ENCODE measurements around the gene HTRA1.
A peak's percentile ranks its signal among the peaks of the same experiment; 100 is the strongest.

The HTRA1 gene

DNA sequence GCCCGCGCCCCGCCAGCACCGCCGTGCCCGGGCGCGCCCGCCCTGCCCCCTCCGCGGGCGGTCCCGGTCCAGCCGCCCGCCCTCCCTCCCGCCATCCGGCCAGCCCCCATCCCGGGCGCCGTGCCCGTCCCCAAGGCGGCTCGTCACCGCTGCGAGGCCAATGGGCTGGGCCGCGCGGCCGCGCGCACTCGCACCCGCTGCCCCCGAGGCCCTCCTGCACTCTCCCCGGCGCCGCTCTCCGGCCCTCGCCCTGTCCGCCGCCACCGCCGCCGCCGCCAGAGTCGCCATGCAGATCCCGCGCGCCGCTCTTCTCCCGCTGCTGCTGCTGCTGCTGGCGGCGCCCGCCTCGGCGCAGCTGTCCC lies at the start of gene HTRA1:
Gene HTRA1, plus strand, starts transcription at position 187 of the 362 bp plus-strand sequence. Its CDS starts 100 bp downstream, at position 287.
- peak; percentile 46 for DNase-seq (ENCODE audit: low spot score)

DNA sequence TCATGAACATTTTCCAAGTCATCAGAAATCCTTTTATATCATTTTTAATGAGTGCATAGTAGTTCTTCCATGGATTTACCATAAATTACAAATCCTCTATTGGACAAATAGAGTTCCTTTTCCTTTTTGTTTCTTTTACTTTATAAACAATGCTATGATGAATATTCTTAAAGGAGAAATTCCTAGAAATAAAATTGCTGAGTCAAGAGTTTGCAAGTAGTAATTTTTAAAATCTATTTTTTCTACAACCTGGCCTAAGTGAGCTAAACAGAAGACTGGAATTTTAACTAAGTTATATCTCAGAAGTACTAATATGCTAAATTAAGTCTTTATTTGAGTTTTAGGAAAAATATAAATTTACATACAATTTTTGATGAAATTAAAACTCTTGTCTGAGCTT lies 48.0 kb upstream of the HTRA1 start:
- DNase-seq (ENCODE audit: low spot score) = no peak

DNA sequence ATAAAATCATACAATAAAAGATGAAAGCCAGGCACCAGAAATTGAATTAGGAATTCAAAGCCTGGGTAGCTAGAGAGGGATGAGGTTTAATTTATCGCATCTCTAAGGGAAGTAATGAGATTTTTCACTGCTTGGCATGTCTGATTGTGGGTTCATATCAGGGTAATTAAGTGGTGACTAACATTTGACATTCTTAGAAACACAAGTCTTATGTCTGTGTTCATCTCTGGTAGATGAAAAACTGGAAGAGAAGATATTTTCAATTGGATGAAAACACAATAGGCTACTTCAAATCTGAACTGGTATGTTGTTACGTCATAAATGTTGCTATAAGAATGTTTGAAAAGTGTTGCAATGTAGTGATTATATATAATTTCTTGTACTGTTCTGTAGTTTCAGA lies 43.7 kb upstream of the HTRA1 start:
- no peak for DNase-seq (ENCODE audit: low spot score)

DNA sequence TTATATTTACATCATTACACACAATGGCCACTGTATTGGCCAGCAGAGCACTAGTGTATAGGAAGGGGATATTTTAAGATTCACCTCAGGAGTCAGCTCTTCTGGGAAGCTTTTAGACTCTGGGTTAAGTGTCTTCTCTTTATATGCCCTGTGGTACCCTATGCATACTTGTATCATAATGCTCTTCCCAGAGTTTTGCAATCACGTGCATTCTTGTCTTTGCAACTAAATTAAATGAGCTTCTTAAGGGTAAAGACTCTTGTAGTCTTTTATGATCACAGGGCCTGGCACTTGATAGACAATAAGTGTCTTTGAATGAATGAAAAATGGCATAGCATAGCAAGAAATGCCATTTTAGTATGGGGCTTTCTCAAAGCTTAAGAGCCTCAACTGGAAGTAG lies 42.3 kb upstream of the HTRA1 start:
- DNase-seq (ENCODE audit: low spot score) = no peak

DNA sequence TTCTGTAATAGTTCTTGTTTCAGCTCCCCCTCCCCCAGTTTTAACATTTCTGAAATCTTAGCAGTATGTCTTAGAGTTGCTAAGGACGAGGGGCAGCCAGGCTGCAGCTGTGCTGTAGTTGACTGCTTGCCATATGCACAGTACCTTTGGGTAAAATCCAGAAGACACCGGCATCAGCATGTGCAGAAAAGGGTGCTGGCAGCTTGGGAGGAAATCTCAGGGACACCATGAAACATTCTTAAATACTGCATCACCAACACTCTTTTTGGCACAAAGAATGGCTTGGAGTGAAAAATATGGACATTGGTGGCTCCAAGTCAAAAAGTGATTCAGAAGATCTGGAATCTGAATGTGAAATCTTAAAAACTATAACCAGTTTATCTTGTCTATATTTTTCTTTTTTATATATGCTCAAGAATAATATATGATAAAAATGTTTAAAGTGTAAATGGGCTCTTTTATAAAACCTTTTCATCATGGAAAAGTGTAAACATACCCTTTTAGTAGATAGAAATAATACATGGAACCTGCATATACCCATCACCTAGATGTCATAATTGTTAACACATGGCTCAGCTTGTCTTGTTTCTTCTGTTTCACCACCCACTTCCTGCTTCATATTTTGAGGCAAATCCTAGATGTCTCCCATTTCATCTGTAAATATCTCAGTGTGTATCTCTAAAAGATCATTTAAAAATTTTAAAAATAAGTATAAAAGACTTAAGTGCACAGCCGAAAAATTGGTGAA lies 41.3 kb upstream of the HTRA1 start:
- DNase-seq (ENCODE audit: low spot score) = no peak

DNA sequence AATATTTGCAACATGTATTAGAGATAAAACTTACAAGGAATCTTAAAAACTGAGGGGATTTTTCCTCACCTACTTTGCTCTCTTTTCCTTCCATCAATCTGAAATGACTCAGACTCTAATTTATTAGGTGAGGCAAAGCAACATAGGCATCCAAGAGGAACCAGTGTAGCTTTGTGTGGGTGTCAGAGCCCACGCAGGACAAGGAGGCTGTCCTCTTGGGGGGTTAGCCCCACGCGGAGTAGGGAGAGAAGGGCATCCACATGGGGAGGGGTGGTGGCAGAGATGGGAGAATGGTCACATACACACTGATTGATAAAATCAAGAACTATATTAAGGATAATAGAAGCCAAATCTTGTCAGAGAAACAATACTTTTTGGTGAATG lies 40.7 kb upstream of the HTRA1 start:
- no peak for DNase-seq (ENCODE audit: low spot score)

DNA sequence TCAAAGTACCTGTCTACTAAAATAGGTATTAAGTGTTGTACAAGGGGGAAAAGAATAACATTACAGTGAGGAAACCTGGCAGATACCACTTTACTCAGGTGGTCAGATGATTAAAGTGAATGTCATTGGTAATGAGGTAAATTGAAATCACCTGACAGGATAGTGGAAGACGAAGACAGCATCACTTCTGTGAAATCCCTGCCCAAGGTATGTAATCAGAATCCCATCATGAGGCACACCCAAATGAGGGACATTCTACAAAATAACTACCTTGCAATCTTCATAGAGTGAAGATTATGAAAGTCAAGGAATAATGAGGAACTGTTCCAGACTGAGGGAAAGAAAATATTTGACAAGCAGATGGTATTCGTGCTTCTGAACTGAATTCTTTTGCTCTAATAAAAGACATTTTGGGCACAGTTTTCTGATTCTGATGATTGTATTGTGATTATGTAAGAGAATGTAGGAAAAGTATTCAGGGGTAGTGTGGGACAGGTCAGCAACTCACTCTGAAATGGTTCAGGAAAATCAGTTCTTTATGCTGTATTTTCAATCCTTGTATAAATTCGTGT lies 40.2 kb upstream of the HTRA1 start:
- no peak for DNase-seq (ENCODE audit: low spot score)

DNA sequence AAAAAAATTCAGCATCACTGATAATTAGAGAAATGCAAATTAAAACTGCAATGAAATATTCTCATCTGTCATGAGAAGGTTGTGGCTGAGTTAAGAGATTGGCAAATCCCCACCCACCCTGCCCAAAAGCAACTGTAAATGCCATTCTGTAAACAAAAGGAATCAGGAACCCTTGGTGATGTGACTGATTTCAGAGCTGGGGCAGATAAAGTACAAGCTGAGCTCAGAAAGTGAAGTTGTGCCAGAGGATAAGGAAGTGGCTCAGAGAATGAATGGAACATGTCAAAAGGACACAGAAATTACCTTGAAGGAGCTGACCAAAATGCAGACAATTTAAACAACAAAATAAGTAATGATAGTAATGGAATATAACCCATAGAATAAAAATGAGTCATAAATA lies 39.6 kb upstream of the HTRA1 start:
- no peak for DNase-seq (ENCODE audit: low spot score)

DNA sequence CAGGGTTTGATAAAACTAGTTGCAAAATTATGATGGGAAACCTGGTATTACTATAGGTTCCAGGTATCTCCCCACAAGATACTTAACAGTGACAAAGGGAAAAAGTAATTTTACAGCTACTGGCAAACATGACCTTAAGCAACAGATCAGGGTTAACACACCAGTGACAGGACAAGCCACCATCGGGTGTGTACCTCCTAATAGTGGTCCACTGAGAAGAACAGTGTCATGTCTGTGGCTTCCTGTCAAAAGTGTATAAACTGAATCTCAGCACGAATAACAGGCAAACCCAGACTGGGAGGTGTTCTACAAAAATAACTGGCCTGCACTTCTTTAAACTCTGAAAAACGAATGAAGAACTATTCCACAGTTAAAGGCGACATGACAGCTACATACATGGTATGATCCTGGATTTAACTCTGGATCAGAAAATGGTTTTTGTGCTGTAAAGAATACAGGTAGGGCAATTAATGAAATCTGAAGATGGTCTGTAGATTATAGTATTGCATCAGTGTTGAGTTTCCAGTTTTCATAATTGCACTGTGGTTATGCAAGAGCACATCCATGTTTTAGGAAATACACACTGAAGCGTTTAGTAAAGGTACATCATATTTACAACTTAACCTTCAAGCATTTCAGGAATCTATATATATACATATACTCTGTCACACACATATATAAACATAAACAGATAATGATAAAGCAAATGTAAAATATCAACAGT lies 38.9 kb upstream of the HTRA1 start:
- DNase-seq (ENCODE audit: low spot score) = no peak

DNA sequence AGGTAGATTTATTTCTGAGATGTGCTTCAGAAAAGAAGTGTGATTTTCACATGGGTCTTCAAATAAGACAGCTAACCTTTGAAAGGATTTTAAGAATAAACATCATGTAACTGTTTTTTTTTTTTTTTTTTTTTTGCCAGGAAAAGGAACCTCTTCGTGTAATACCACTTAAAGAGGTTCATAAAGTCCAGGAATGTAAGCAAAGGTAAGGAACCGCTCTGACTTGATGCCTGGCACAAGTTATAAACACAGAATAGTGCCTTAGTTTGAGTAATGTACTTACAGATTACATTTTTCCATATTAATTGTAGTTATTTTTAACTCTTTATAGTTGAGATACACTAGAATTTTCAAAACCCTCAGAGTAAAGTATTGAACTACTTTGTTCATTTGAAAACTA lies 37.3 kb upstream of the HTRA1 start:
- DNase-seq (ENCODE audit: low spot score) = no peak

DNA sequence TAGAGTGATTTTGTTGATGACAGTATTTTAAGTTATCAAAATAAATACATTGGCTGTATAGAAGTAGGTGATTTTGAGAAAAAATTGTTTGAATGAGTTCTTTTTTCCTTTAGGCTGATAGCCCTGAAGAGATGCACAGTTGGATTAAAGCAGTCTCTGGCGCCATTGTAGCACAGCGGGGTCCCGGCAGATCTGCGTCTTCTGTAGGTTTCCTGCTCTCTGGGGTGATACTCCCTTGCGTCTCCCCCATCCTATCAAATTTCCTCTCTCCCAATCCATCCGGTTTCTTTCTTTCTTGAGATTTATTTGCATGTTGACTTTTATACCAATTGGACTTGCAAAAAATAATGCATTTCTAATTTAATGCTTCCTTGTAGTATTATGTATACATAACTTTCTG lies 34.5 kb upstream of the HTRA1 start:
- DNase-seq (ENCODE audit: low spot score) = no peak

DNA sequence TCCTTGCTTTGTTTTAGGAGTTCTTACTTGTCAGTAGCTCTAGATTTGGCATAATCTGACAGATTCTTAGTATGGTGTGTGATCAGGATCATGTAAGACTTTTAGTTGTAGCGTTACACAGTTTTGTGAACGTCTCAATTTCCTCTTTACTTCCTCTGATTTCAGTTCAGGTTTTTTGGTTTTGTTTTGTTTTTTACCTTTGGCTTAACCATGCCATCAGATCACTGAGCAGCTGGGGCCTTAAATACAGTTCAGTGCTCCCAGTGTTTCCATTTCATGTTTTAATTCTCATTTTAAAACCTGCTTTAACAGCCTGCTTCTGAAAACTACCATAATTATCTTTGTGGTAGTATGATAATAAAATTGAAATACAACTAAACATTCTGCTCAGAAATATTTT lies 34.1 kb upstream of the HTRA1 start:
- DNase-seq (ENCODE audit: low spot score) = no peak

DNA sequence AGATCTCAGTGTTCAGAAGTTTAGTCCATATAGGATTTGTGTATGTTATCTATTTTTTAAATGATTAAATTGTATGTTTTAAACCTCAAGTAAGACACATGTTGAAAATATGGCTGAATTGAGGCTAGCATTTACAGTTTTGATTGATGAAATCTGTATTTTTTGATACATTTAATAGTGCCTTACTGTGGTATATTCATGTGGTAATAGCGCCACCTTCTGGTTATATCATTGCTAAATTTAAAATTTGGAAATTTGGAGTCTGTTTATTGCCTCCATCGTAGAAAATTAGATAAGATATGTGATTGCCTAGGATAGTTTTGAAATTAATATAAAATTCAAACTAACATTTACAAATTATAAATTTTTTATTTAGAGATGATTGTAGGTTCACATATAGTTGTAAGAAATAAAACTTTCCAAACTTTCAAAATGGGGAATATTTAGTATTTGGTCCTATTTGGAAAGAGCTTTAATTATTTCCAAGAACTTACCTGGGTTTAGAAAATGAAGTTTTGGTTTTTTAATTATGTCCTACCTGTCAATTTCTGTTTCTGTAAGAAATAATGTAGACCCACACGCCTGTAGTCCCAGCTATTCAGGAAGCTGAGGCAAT lies 26.0 kb upstream of the HTRA1 start:
- peak; percentile 62 for DNase-seq (ENCODE audit: low spot score)

DNA sequence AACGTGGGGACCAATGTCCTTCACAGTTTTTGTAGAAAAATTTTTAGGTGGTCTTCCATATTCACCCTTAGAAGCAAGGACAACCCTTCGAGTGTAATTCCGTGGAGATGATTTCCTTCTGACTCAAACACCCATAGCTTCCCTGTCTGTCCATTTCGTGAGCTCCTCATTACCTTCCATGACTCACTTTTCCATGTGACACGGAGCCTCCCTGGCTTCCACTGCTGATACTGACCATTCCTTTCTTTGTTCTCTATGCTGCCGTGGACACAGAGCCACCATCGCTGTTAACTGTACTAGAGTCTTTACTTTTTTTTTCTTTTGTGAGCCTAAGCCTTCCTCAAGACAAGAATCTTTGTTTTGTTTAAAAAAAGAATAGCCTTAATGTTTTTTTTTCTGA lies 19.4 kb upstream of the HTRA1 start:
- DNase-seq (ENCODE audit: low spot score) = peak; percentile 61

DNA sequence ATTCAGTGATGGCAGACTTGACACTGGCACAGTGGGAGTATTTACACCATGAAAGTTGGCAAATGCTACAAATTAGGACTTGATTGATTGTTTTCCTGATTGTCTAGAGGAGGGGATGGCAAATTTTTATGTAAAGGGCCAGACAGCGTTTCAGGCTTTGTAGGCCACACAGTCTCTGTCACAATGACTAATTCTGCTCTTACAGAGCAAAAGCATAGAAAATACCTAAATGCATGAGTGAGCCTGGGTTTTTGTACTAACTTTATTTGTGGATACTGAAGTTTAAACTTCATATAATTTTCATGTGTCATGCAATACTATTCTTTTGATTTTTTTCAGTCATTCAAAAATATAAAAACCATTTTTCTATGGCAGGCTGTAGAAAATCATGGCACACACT lies 15.9 kb upstream of the HTRA1 start:
- no peak for DNase-seq (ENCODE audit: low spot score)

DNA sequence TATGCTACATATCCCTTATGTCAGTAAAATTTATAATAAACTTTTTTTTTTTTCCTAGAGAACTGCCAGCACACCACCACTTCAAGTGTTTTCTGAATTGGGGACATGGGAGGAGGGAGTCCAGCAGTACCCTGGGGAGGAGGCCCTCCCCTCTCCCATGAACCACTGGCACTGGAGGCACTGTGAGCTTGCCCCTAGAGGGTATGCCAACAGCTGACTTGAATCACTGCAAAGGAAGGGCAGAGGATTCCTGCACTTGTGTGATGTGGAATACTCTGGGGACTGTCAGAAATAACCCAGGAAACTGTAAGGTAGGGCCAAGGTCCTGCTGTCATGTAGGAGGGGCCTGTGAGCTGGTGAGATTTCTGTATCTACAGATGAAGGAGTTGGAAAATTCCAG lies 15.4 kb upstream of the HTRA1 start:
- no peak for DNase-seq (ENCODE audit: low spot score)

DNA sequence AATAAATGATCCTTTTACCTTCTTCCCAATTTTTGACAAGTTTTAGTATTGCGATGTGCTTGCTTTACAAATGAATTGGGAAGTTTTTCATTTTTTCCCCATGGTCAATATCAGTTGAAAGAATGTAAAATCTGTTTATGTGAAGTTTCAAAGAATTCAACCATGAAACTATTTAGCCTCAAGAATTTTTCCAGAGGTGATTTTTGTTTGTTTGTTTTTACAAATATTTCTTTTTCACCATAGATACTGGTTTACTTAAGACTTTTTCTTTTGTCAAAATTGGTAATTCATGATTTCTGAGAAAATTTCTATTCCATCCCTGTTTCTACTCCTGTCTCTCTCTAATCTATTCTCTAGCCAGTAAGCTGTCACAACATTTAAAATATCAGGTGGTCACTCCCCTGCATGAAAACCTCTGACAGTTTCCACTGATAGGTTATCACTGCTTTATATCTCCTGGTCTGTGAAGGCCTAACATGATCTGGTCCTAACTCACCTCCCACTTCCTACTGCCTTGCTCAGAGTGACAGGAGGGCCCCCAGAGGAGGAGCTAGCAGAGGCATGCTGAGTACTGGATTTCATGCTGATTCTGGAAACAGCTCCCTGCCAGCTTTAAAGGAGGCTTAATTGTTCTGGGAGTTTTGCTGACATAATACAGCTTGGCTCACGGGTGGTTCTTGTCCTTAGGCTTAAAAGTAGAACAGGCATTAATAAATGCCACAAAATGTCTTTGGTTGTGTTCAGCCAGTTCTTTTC lies 14.5 kb upstream of the HTRA1 start:
- DNase-seq (ENCODE audit: low spot score) = no peak

DNA sequence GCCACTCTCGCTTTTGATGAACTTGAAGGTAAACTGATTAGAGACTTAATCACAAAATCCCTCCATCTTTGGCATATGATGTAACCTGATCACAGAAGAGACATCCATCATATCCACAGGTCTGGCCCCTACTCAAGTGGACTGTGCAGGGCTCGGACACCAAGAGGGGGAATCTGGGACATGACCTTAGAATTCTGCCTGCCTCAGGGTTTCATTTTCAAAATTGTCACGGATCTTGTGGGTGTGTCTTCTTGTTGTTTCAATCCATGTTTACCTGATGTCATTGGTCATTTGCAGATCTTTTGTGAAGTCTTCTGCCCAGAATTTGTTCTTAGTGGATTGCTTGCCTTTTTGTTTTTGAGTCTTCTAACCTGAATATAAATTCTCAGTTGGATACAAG lies 12.8 kb upstream of the HTRA1 start:
- no peak for DNase-seq (ENCODE audit: low spot score)

DNA sequence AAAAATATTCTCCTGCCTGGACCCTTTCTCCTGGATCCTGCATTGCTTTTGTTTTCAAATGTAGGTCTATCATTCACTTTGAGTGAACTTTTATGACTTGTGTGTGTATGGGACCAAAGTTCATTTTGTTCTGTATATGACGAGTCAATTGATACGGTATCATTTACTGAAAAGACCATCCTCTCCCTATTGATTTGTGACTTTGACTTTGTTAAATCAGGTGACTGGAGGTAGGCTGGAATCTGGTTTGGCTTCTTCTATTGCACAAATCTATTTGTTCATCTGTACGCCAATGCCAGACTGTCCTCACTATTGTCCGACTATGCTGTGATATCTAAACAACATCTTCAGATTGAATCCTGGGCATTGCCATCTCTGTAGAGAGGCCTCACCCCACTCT lies 12.2 kb upstream of the HTRA1 start:
- no peak for DNase-seq (ENCODE audit: low spot score)

DNA sequence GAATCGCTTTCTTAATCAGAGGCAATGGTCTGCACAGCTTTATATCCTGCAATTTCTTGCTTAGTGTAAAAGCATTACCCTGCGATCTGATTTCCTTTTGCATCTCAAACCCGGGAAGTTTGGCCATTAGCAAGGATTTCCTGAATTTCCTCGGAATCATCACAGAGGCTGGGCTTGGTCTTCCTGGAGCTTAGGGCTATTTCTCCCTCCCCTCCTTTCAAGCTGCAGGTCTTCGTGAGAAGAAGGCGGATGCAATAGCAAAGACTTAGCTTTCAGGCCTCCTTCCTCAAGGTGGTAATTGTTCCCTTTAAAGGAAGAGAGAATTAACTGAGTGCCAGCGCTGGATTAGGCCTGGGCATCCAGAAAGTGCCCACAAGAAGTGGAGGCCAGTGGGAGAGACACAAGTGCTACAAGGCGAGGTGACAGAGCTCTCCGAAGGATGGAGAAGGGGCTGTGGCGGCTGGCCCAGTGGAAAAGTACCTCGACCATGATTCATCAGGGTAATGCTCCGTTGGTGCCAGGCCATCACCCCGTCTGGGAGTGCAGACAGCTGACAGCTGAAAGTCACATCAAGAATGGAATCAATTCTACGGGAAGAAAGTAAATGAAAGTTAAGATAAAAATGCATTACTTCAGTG lies 10.9 kb upstream of the HTRA1 start:
- no peak for DNase-seq (ENCODE audit: low spot score)

DNA sequence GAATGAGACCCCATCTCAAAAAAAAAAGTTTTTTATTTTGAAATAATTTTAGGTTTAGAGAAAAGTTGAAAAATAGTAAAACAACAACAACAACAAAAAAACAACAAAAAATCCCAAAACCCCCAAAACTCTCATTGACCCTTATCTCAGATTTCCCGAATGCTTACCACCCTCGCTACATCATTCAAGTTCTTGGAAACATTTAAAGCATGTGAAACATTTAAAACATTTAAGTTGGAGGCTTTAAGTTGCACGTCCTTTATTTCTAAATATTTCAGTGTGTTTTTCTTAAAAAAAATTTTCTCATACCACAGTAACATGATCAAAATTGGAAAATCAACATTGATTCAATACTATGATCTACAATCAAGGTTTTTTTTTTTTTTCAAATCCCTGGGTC lies 7.3 kb upstream of the HTRA1 start:
- no peak for DNase-seq (ENCODE audit: low spot score)

DNA sequence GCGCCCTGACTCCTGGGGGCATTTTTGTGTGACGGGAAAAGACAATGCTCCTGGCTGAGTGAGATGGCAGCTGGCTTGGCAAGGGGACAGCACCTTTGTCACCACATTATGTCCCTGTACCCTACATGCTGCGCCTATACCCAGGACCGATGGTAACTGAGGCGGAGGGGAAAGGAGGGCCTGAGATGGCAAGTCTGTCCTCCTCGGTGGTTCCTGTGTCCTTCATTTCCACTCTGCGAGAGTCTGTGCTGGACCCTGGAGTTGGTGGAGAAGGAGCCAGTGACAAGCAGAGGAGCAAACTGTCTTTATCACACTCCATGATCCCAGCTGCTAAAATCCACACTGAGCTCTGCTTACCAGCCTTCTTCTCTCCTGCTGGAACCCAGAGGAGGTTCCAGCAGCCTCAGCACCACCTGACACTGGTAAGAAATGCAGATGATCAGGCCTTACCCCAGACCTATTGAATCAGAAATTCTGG lies 6.7 kb upstream of the HTRA1 start, which contains the start of gene ARMS2:
Gene ARMS2, plus strand, starts transcription at position 51 of the 478 bp plus-strand sequence. Its CDS starts 75 bp downstream, at position 126.
- DNase-seq (ENCODE audit: low spot score) = no peak
